Sigmoid colon (tissue), 7 donors: Measurements from ENCODE around the gene HTT. TPM values are rescaled to one million over a fixed set of nuclear protein-coding genes. Genes with fewer than 3 reads are reported as not detected.

ENCODE experiments used
- DNase-seq: peaks from one replicate; pipeline ENCODE4 v3.0.0-alpha.2; 2019
- H3K27ac ChIP-seq, 4 donors: fragments of 200-600 bp; sonication (generic); one replicate each; pipeline ENCODE4 v1.5.1; 2016 to 2019; ENCODE audit warnings: mild to moderate bottlenecking in 1 of 4
- H3K27me3 ChIP-seq, 3 donors: fragments of 200-600 bp; sonication (generic); one replicate each; pipeline ENCODE4 v1.5.1; 2019; ENCODE audit warnings: mild to moderate bottlenecking in 1 of 3
- H3K36me3 ChIP-seq, 4 donors: fragments of 200-600 bp; sonication (generic); one replicate each; pipeline ENCODE4 v1.5.1; 2016 to 2019
- H3K4me1 ChIP-seq, 4 donors: fragments of 200-600 bp; sonication (generic); one replicate each; pipeline ENCODE4 v1.5.1; 2017 to 2019
- H3K4me3 ChIP-seq, 4 donors: fragments of 200-600 bp; sonication (generic); one replicate each; pipeline ENCODE4 v1.5.1; 2017 to 2019; ENCODE audit warnings: mild to moderate bottlenecking in 2 of 4, moderate library complexity in 1 of 4
- H3K9me3 ChIP-seq, 4 donors: fragments of 200-600 bp in 3 of 4; sonication (generic) in 3 of 4; one replicate each; pipeline versions ENCODE4 v1.5.1 to v1.6.1; 2013 to 2019
- EP300 ChIP-seq, 4 donors: sonication (generic); formaldehyde crosslinking; IDR thresholded peaks; one replicate each; pipeline ENCODE4 v1.6.1; 2017; ENCODE audit warnings: antibody characterized with exemption in 4 of 4
- POLR2A ChIP-seq, 2 donors: fragments of 450-650 bp; IDR thresholded peaks; one replicate each; pipeline ENCODE4 v1.6.1; 2016; ENCODE audit warnings: antibody characterized with exemption in 2 of 2, mild to moderate bottlenecking in 2 of 2, moderate library complexity in 2 of 2
- POLR2AphosphoS5 ChIP-seq, 4 donors: sonication (generic); formaldehyde crosslinking; IDR thresholded peaks; one replicate each; pipeline ENCODE4 v1.6.1; 2017; ENCODE audit warnings: antibody characterized with exemption in 4 of 4
- WGBS, 2 donors: extraction: QIAGEN DNeasy Blood & Tissue Kit; methylation state at CpG; one replicate each; pipeline ENCODE4 v1.1.7; 2013; 5-methylcytosine and 5-hydroxymethylcytosine counted together
- intact Hi-C: fragments of 100-400 bp; cut with DNase I; formaldehyde crosslinking; loops from one replicate; pipeline ENCODE4 v1.15.1; 2023
- polyA plus RNA-seq, 3 donors: library from polyadenylated mRNA; stranded (reverse); fragments of 200-250 nt; gene quantifications; one replicate each; pipeline ENCODE4 v1.2.3, GENCODE V29; 2013
- total RNA-seq, 4 donors: library from RNA; depleted of rRNA; stranded (reverse); fragments of >200 nt; gene quantifications; one replicate each; pipeline ENCODE4 v1.1.0, GENCODE V29; 2016
- TF ChIP-seq, protein P1 (sequence below), 4 experiments: fragments of 450-650 bp in 3 of 4; fragments of 200-600 bp in 1 of 4; IDR thresholded peaks; one replicate each; pipeline ENCODE4 v1.5.1; 2016 to 2019; ENCODE audit warnings: antibody characterized with exemption in 4 of 4, mild to moderate bottlenecking in 3 of 4, moderate library complexity in 2 of 4
- donor health status: healthy with polysubstance abuse.
- donor health status: Bipolar disorder and iron deficiency.
- donor health status: healthy.

The HTT gene
- total and polyA plus RNA-seq, 7 donors = 6.5 to 41.5 (median 22.7) TPM

DNA sequence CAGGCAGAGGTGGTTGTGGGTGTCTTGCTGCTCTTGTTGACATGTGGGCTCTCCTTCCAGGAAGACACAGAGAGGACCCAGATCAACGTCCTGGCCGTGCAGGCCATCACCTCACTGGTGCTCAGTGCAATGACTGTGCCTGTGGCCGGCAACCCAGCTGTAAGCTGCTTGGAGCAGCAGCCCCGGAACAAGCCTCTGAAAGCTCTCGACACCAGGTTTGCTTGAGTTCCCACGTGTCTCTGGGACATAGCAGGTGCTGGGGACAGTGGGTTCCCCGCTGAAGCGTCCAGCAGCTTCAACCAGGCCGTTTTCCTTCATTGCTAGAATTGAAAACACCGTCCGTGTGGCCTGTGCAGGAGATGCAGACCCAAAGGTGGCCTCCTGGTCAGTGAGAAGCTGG is 148.9 kb downstream of the HTT start:
- no peak for TF ChIP-seq POLR2A (IDR thresholded peaks at IDR 0.05)
- TF ChIP-seq EP300 (IDR thresholded peaks at IDR 0.05) = no peak
- no peak for TF ChIP-seq POLR2AphosphoS5 (IDR thresholded peaks at IDR 0.05)
- TF ChIP-seq, protein P1, sequence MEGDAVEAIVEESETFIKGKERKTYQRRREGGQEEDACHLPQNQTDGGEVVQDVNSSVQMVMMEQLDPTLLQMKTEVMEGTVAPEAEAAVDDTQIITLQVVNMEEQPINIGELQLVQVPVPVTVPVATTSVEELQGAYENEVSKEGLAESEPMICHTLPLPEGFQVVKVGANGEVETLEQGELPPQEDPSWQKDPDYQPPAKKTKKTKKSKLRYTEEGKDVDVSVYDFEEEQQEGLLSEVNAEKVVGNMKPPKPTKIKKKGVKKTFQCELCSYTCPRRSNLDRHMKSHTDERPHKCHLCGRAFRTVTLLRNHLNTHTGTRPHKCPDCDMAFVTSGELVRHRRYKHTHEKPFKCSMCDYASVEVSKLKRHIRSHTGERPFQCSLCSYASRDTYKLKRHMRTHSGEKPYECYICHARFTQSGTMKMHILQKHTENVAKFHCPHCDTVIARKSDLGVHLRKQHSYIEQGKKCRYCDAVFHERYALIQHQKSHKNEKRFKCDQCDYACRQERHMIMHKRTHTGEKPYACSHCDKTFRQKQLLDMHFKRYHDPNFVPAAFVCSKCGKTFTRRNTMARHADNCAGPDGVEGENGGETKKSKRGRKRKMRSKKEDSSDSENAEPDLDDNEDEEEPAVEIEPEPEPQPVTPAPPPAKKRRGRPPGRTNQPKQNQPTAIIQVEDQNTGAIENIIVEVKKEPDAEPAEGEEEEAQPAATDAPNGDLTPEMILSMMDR (IDR thresholded peaks at IDR 0.05) = no peak
- intact Hi-C loops = no loop called here
- Histone ChIP-seq H3K27me3 (no peaks in the 10 kb centered on the region), H3K36me3 (peaks cover 4 to 79% (median 47%) of the 10 kb centered on the region in 4 donors), H3K4me3 (no peak overlapping the region), H3K27ac (no peak overlapping the region), H3K9me3 (no peaks in the 10 kb centered on the region), H3K4me1 (peaks cover 0 to 18% (median 9%) of the 10 kb centered on the region in 4 donors)
- WGBS, 2 donors = 95 to 97% methylated on average over 11 of the region's 11 CpGs
- peak; percentile 17 for DNase-seq

DNA sequence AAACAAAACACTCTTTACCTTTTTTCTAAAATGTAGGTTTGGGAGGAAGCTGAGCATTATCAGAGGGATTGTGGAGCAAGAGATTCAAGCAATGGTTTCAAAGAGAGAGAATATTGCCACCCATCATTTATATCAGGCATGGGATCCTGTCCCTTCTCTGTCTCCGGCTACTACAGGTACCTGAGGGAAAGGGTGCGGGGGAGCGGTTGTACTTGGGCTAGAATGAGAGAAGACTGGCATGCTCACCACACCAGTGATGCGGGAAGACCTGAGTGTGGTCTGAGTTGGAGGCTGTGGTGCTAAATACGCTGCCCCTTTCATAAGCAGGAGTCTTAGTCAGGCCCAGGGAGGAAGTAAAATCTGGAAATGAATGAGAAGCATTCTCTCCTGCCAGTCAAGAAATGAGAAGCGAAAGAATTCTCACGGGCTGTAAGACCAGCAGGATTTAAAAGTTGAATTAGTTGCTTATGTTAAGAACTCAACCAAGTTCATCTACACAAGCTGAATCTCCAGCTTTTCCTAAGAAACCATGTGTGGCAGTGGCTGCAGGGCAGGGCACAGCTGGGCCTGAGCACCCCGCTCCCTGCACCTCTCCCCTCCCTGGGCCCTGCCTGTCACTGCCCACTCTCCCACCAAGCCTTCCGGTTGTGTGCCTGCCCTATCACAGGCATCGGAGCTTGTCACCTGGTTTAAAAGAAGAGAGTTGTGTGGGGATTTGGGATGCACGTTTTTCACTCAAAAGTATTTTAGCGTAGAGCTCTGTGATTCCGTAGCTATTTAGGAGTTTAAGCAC is 149.7 kb downstream of the HTT start:
- TF ChIP-seq POLR2A (IDR thresholded peaks at IDR 0.05) (no peak), EP300 (IDR thresholded peaks at IDR 0.05) (no peak), POLR2AphosphoS5 (IDR thresholded peaks at IDR 0.05) (no peak)
- TF ChIP-seq, protein P1 (IDR thresholded peaks at IDR 0.05) = no peak
- no peaks in the 10 kb centered on the region for H3K9me3 ChIP-seq
- peaks cover 7 to 77% (median 48%) of the 10 kb centered on the region in 4 donors for H3K36me3 ChIP-seq
- H3K4me3 ChIP-seq = no peak overlapping the region
- H3K27me3 ChIP-seq = no peaks in the 10 kb centered on the region
- H3K27ac ChIP-seq = no peak overlapping the region
- peak; percentile 25 for DNase-seq
- 93 to 96% methylated on average over 13 of the region's 13 CpGs for WGBS, 2 donors
- intact Hi-C loops = no loop called here
- peaks cover 0 to 19% (median 9%) of the 10 kb centered on the region in 4 donors for H3K4me1 ChIP-seq

DNA sequence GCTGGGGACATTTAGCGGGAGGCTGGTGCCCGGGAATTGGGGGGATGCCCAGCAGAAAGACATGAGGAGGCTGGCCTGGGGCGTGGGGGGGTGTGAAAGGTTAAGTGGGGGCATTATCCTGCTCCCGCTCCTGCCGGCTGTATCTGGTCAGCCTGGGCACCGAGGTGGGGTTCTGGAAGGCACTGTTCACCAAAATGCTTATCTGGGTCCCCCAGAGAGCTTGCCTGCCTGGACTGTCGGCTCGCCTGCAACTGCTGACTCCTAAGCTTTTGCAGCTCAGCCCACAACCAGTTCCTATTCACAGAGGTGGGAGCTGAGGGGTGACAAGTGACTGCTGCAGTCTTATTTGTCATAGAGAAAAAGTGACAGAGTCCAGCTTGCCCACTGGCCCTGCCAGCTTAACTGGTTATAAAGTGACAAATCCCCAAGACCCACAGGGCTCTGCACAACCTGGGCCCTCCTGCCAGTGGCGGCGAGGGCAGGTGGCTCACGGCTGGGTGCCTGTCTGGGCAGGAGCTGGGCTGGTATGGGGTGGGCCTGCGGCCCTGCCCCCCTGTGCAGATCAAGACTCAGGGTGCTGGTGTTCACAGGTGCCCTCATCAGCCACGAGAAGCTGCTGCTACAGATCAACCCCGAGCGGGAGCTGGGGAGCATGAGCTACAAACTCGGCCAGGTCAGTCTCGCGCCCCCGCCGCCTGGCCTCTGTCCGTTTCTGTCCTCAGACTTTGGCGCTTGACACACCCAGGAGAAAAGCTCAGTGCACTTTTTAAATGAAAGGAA is 150.8 kb downstream of the HTT start:
- Histone ChIP-seq H3K4me3 (no peak overlapping the region), H3K36me3 (peaks cover 18 to 77% (median 49%) of the 10 kb centered on the region in 4 donors), H3K9me3 (no peaks in the 10 kb centered on the region), H3K27me3 (no peaks in the 10 kb centered on the region), H3K27ac (no peak overlapping the region), H3K4me1 (peaks cover 0 to 19% (median 9%) of the 10 kb centered on the region in 4 donors)
- 92 to 95% methylated on average over 22 of the region's 22 CpGs for WGBS, 2 donors
- intact Hi-C loops = no loop called here
- peak; percentile 65 for DNase-seq
- TF ChIP-seq EP300 (IDR thresholded peaks at IDR 0.05) = no peak
- TF ChIP-seq POLR2AphosphoS5 (IDR thresholded peaks at IDR 0.05) = no peak
- TF ChIP-seq POLR2A (IDR thresholded peaks at IDR 0.05) = no peak
- TF ChIP-seq, protein P1 (IDR thresholded peaks at IDR 0.05) = no peak

DNA sequence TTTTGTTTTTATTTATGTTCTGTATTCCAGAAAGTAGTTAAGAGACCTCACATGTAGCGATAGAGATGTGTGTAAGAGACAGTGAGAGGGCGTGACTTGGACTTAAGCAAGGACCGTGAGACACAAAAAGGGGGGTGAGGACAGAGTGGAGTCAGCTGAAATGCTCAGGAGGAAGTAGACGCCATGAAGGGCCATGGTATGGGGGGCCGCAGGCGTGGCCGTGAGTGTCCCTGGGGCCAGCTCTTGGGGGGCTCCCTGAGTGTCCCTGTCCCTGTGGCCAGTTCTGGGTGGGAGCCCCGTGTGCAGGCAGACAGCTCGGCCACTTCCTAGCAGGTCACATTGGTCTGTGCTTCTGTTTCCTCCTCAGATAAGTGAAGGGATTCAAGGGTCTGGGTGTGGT is 151.5 kb downstream of the HTT start:
- DNase-seq = peak; percentile 58
- TF ChIP-seq POLR2A (IDR thresholded peaks at IDR 0.05) (no peak), EP300 (IDR thresholded peaks at IDR 0.05) (no peak), POLR2AphosphoS5 (IDR thresholded peaks at IDR 0.05) (no peak)
- TF ChIP-seq, protein P1 (IDR thresholded peaks at IDR 0.05) = no peak
- H3K27me3 ChIP-seq = no peaks in the 10 kb centered on the region
- H3K36me3 ChIP-seq = peaks cover 24 to 77% (median 52%) of the 10 kb centered on the region in 4 donors
- H3K4me1 ChIP-seq = peaks cover 0 to 19% (median 9%) of the 10 kb centered on the region in 4 donors
- WGBS, 2 donors = 84 to 89% methylated on average over 9 of the region's 9 CpGs
- H3K9me3 ChIP-seq = no peaks in the 10 kb centered on the region
- intact Hi-C loops = no loop called here
- H3K4me3 ChIP-seq = no peak overlapping the region
- peak overlapping the region; percentile 34 to 54 (median 46) for H3K27ac ChIP-seq
